Activated naive CD8-positive, alpha-beta T cell treated with anti-CD3 and anti-CD28 coated beads, Interleukin-2, amount 50 U/mL, for 24 hours (primary cell): ENCODE measurements around the gene JMJD1C.

Experiments
- ATAC-seq: fragments of 150-1000 bp; cut with Tn5 transposase; one replicate; pipeline ENCODE4 v1.10.0; 2021
- DNase-seq: peaks from one replicate; pipeline ENCODE4 v3.0.0; 2021
- H3K27ac Mint-ChIP-seq: one replicate; pipeline ENCODE4 v1.8.0; 2021; ENCODE audit warnings: mild to moderate bottlenecking, mixed read lengths
- H3K27me3 Mint-ChIP-seq: one replicate; pipeline ENCODE4 v1.8.0; 2021; ENCODE audit warnings: mixed read lengths
- H3K36me3 Mint-ChIP-seq: one replicate; pipeline ENCODE4 v1.8.0; 2021; ENCODE audit warnings: low read depth, mixed read lengths
- H3K4me1 Mint-ChIP-seq: one replicate; pipeline ENCODE4 v1.8.0; 2021; ENCODE audit warnings: mixed read lengths
- H3K4me3 Mint-ChIP-seq: one replicate; pipeline ENCODE4 v1.8.0; 2021; ENCODE audit warnings: mild to moderate bottlenecking, moderate library complexity, mixed read lengths
- H3K9me3 Mint-ChIP-seq: one replicate; pipeline ENCODE4 v1.8.0; 2021; ENCODE audit warnings: mixed read lengths

JMJD1C gene

DNA sequence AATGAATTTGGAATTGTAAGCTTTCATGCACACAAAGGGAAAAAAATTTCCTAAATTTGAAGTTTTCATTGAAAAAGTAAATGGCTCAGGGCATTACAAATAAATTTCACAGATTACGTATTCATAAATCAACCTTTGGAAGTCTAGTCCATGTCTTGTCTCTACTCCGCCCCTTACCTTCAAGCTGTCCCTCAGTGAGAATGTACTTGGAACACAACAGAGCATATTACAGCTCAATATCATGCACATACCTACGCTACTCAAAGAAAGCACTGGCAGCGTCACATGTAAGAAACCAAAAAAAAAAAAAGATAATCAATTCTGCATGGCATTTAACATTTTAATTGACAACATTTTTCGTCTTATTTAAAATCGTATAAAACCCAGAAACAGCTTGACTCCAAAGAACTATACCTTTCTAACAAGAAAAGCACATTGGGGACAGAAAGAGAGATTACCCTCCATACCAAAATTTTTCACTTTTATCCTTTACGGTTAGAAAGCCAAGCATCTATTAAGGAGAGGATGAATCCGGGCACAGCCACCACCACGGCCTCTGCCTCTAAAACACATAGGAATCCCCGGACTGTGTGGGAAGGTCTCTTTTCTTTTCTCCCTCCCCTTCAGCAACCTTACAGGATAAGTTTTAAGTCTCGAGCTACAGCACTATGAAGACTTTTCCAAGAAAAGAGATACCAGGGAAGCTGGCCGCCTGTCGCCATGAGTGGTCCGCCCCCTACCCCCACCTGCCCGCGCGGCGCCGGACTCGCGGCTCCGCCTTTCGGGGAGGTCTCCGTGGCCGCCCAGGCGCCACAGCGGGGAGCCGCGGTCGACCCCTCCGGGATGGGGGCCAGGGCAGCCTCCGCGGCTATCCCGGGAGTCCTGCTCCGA lies 1.1 kb downstream of the JMJD1C start:
- Mint-ChIP-seq H3K36me3 (no peaks in the 10 kb centered on the region), H3K9me3 (no peaks in the 10 kb centered on the region), H3K27ac (peak overlapping the region; percentile 59), H3K4me1 (peaks cover 20% of the 10 kb centered on the region), H3K4me3 (peak overlapping the region; percentile 89), H3K27me3 (no peaks in the 10 kb centered on the region)
- ATAC-seq, result peak; percentile 45
- DNase-seq, result no peak

DNA sequence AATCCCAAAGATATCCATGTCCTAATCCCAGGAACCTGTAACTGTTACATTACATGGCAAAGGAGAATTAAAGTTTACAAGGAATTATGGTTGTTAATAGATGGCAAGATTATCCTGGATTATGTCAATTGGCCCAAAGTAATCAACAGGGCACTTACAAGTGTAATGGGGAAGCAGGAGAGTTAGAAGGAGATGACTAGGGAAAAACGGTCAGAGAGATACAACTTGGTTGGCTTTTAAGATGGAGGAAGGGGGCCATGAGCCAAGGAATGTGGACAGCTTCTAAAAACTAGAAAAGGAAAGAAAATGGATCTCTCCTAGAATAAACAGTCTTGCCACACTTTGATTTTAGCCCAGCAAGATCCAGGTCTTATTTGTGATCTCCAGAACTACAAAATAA lies 3.3 kb downstream of the JMJD1C start:
- DNase-seq (no peak), ATAC-seq (no peak)
- peaks cover 21% of the 10 kb centered on the region for H3K4me1 Mint-ChIP-seq
- H3K9me3 Mint-ChIP-seq, result no peaks in the 10 kb centered on the region
- no peaks in the 10 kb centered on the region for H3K27me3 Mint-ChIP-seq
- no peaks in the 10 kb centered on the region for H3K36me3 Mint-ChIP-seq
- no peak overlapping the region for H3K27ac Mint-ChIP-seq
- no peak overlapping the region for H3K4me3 Mint-ChIP-seq

DNA sequence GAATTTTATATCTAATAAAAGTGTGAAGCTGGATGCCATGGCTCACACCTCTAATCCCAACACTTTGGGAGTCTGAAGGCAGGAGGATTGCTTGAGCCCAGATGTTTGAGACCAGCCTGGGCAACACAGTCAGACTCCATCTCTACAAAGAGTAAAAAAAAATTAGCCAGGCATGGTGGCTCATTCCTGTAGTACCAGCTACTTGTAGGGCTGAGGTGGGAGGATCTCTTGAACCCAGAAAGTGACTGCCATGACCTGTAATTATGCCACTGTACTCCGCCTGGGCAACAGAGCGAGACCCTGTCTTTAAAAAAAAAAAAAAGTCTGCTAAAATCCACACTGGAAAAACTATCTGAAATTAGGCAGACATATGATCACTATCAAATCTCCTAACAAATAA lies 7.6 kb downstream of the JMJD1C start:
- H3K4me1 Mint-ChIP-seq, result peaks cover 10% of the 10 kb centered on the region
- H3K4me3 Mint-ChIP-seq, result no peak overlapping the region
- ATAC-seq, result no peak
- H3K27me3 Mint-ChIP-seq, result no peaks in the 10 kb centered on the region
- H3K9me3 Mint-ChIP-seq, result no peaks in the 10 kb centered on the region
- DNase-seq, result no peak
- H3K27ac Mint-ChIP-seq, result no peak overlapping the region
- H3K36me3 Mint-ChIP-seq, result peaks cover 1% of the 10 kb centered on the region

- H3K4me3 Mint-ChIP-seq, result no peak overlapping the region
- no peak for ATAC-seq
- H3K9me3 Mint-ChIP-seq, result peaks cover 3% of the 10 kb centered on the region
- H3K27ac Mint-ChIP-seq, result no peak overlapping the region
- DNase-seq, result no peak
- no peaks in the 10 kb centered on the region for H3K27me3 Mint-ChIP-seq
- H3K4me1 Mint-ChIP-seq, result peaks cover 10% of the 10 kb centered on the region
- H3K36me3 Mint-ChIP-seq, result peaks cover 4% of the 10 kb centered on the region
Measured at GRCh38 chr10:63457594-63457993, 8.2 kb downstream of the JMJD1C start.

DNA sequence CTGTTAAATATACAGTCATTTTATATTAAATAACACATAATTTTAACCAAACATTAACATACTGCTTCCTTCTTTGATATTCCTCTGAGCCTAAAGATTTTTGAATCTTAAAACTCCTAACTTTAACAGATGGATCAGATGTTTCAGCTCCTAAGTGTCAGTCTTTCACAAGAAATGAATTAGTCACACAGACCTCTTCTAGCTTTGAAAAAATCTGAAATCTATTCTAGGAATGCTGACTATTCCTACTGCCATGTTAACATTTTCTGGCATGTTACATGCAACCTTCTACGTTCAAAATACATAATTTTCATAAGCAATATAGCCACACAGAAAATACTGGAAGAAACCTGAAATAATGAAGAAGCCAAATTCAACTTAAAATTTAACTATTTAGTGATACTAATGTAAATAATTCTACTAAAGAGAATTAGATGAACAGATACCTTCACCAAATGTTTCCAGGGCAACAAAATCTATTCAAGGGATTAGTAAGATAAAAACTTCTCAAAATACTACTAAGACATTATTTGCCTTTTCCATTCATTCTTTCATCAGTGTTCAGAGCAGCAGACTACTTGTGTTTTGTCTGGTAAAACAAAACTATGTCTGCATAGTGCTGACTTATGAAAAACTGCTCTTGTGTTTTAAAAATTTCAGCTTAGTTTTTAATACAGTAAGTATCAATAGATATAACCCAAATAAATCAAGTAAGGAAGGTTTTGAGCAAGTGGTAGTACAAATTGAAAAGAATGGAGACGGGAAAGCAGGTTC lies 9.2 kb downstream of the JMJD1C start:
- no peaks in the 10 kb centered on the region for H3K27me3 Mint-ChIP-seq
- peaks cover 10% of the 10 kb centered on the region for H3K4me1 Mint-ChIP-seq
- H3K4me3 Mint-ChIP-seq, result no peak overlapping the region
- peaks cover 5% of the 10 kb centered on the region for H3K9me3 Mint-ChIP-seq
- ATAC-seq (no peak), DNase-seq (no peak)
- peaks cover 10% of the 10 kb centered on the region for H3K36me3 Mint-ChIP-seq
- no peak overlapping the region for H3K27ac Mint-ChIP-seq

GRCh38 chr10:63455507-63455906 lies 10.3 kb downstream of the JMJD1C start:
- Mint-ChIP-seq H3K4me3 (no peak overlapping the region), H3K27ac (no peak overlapping the region), H3K4me1 (peaks cover 10% of the 10 kb centered on the region), H3K36me3 (peaks cover 10% of the 10 kb centered on the region), H3K9me3 (peaks cover 5% of the 10 kb centered on the region), H3K27me3 (no peaks in the 10 kb centered on the region)
- ATAC-seq, result no peak
- DNase-seq, result no peak

DNA sequence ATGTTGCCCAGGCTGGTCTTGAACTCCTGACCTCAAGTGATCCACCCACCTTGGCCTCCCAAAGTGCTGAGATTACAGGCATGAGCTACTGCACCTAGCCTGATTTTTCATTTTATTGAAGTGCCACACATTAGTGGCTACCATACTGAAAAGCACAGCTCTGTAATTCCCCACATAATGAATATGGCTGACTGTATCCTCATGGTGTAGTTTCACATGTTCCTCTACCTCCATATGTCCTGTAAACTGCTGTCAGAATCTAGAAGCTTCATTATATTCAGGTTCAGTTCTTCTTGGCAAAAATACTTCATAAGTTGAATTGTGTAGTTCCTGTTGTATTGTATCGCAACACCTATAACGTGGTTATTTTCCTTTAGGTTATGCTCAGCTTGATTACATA lies 11.1 kb downstream of the JMJD1C start:
- Mint-ChIP-seq H3K4me3 (no peak overlapping the region), H3K9me3 (peaks cover 5% of the 10 kb centered on the region), H3K27me3 (no peaks in the 10 kb centered on the region), H3K4me1 (peaks cover 10% of the 10 kb centered on the region), H3K36me3 (peaks cover 10% of the 10 kb centered on the region), H3K27ac (no peak overlapping the region)
- DNase-seq, result no peak
- ATAC-seq, result no peak

DNA sequence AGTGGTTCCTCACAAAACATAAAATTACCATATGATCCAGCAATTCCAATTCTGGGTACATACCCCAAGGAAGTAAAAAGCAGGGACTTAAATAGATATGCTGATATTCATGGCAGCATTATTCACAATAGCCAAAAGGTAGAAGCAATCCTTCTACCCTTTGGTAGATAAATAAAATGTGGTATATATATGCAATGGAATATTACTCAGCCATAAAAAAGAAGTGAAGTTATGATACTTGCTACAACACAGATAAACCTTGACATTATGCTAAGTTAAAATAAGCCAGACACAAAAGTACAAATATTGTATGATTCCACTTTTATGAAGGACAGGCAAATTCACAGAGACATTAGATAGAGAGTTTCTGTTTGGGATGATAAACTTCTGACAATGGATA lies 13.3 kb downstream of the JMJD1C start:
- Mint-ChIP-seq H3K4me3 (no peak overlapping the region), H3K27ac (no peak overlapping the region), H3K9me3 (peaks cover 5% of the 10 kb centered on the region), H3K36me3 (peaks cover 10% of the 10 kb centered on the region), H3K27me3 (no peaks in the 10 kb centered on the region), H3K4me1 (peaks cover 9% of the 10 kb centered on the region)
- ATAC-seq (no peak), DNase-seq (no peak)

- Mint-ChIP-seq H3K4me3 (no peak overlapping the region), H3K27ac (no peak overlapping the region), H3K36me3 (peaks cover 5% of the 10 kb centered on the region), H3K27me3 (no peaks in the 10 kb centered on the region), H3K4me1 (peaks cover 9% of the 10 kb centered on the region), H3K9me3 (no peaks in the 10 kb centered on the region)
- ATAC-seq (no peak), DNase-seq (no peak)
Measured at GRCh38 chr10:63446716-63447440, 18.9 kb downstream of the JMJD1C start.

- Mint-ChIP-seq H3K27ac (no peak overlapping the region), H3K9me3 (no peaks in the 10 kb centered on the region), H3K27me3 (no peaks in the 10 kb centered on the region), H3K4me1 (peaks cover 22% of the 10 kb centered on the region), H3K4me3 (no peak overlapping the region), H3K36me3 (peaks cover 5% of the 10 kb centered on the region)
- ATAC-seq (no peak), DNase-seq (no peak)
Measured at GRCh38 chr10:63441404-63441803, 24.4 kb downstream of the JMJD1C start.

DNA sequence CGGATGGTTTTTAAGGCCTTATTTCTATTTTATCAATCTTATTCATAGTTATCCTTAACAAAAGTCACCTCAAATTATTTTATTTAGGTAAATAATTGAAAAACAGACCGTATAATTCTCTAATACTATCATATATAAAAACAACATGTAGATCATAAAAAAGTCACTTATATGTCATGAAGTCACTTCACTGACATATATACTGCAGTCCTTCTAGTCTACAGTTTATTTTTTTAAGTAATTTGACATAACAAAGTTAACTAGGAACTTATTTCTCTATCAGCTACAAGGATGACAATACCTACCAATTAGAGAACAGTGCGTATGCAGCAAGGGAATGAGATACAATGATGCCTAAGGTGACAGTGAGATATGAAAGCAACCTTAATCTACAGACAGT lies 26.2 kb downstream of the JMJD1C start:
- no peak for DNase-seq
- Mint-ChIP-seq H3K27ac (no peak overlapping the region), H3K4me3 (no peak overlapping the region), H3K9me3 (no peaks in the 10 kb centered on the region), H3K4me1 (peaks cover 26% of the 10 kb centered on the region), H3K27me3 (no peaks in the 10 kb centered on the region), H3K36me3 (peaks cover 3% of the 10 kb centered on the region)
- no peak for ATAC-seq

GRCh38 chr10:63438506-63439498 lies 27.0 kb downstream of the JMJD1C start:
- Mint-ChIP-seq H3K27me3 (no peaks in the 10 kb centered on the region), H3K4me3 (no peak overlapping the region), H3K27ac (no peak overlapping the region), H3K4me1 (peaks cover 26% of the 10 kb centered on the region), H3K9me3 (no peaks in the 10 kb centered on the region), H3K36me3 (peaks cover 2% of the 10 kb centered on the region)
- no peak for ATAC-seq
- no peak for DNase-seq

DNA sequence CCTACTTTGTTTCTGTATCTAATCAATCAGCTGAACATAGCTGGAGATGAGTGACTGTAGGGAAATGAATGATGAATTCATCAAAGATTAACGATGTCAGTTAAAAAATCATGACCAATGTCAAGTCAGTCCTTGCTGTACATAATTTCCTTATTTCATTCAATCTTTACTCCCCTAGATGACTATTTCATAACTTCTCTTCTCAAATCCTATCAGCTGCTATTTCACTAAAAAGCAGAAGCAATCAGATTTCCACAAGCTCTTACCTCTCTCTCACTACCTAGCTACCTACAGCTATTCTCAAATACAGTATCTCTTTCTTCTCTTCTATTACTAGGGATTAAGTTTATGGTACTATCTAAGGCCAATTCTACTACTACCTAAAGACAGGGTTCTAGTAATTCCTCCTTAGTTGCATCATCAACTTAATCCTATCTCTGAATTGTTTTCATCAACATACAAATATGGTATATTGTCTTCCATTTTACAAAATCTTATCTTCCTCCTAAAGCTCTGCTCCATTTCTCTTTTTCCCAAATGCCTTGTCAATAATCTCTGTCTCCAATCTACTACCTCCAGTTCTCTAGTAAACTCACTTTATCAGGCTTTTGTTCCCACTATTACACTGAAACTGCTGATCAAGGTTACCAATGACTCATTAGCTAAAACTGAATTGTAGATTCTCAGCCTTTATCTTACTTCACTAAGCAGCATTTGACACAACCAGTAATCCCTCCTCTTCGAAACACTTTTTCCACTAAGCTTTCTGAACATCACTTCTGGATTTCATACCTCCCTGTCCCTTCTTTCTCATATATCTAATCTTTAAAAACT lies 28.4 kb downstream of the JMJD1C start:
- Mint-ChIP-seq H3K9me3 (no peaks in the 10 kb centered on the region), H3K36me3 (peaks cover 4% of the 10 kb centered on the region), H3K4me3 (no peak overlapping the region), H3K27ac (no peak overlapping the region), H3K27me3 (no peaks in the 10 kb centered on the region), H3K4me1 (peaks cover 26% of the 10 kb centered on the region)
- ATAC-seq (peak; percentile 73), DNase-seq (no peak)
